ENCODE measurements around the gene FEZ2.

The FEZ2 gene

DNA sequence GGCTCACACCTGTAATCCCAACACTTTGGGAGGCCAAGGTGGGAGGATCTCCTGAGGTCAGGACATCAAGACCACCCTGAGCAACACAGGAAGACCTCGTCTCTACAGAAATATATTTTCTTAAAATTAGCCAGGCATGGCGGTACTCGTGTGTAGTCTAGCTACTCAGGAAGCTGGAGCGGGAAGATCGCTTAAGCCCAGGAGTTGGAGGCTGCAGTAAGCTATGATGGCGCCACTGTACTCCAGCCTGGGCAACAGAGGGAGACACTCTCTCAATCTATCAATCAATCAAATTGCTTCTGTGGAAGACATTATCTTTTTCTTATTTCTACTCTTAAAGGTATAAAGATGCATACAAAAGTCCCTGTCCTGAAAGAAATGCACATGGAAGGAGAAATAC, 11.3 kb downstream of the FEZ2 start:
- no peak for DNase-seq

DNA sequence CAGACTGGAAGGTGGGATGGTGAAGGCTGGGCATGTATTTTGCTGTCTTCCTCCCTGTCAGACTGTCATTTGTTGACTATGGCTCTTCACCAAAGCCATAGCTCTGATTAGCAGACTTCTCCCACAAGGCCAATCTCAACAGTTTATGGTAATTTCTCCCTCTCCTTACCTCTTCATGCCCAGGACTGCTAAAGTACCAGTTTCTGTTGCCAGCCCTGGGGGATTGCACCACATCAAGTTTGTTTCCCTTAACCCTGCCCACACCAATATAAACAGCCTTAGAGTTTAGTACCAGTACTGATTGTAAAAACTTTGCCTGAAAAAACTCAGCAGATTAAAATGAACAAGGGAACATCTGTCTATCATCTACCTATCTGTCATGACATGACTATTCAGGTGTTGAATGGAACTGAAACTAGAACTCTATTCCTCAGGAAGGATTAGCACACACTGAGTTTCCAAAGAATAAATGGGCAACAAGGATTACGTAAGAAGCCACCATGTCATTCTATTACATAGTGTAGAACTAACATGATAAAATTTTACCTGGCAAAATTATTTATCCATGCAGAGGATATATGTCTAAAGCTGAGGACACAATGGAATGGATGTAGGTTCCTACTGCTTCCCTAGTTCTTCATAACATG, 13.7 kb downstream of the FEZ2 start:
- DNase-seq, result no peak

DNA sequence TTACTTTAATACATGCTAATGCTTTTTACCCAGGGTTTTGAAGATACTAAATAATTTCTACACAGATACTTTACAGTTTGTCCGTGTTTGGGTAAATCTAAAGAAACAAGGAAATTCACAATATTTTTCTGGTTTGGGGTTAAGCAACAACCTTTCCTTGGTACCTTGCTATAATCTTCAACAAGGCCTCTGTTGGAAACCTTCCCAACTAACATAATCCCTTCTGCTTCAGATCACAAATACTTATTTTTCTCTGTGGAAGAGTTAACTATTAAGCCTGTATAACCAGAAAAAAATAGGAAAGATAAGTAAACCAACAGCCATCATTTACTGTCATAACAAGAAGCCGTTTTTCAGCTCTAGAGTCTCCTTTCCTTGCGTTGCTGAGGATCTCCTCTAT, 15.0 kb downstream of the FEZ2 start:
- no peak for DNase-seq

DNA sequence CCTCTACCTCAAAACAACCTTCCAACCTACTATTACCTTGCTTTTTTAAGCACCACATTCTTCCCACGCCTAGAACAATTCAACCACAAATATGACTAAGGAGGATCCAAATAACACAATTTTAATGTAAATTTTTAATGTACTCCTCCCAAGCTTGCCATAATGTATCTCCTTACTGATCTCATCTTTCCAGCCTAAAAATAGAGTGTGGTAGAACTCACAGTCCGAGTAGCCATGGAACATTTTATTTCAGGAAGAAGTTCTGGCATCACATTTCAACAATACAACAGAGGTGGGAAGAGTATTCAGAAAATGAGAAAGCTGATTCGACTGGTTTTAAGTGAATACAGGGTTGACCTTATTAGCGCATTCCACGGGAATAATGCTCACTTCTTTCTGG, 15.4 kb downstream of the FEZ2 start:
- DNase-seq, result no peak

- no peak for DNase-seq
Observed at GRCh38 chr2:36579297-36579664, 18.7 kb downstream of the FEZ2 start.

GRCh38 chr2:36578343-36579296, 19.3 kb downstream of the FEZ2 start:
- no peak for DNase-seq

GRCh38 chr2:36577884-36578283, 20.1 kb downstream of the FEZ2 start:
- no peak for DNase-seq

GRCh38 chr2:36574560-36574959, 23.4 kb downstream of the FEZ2 start:
- no peak for DNase-seq

- no peak for DNase-seq
Observed at GRCh38 chr2:36573165-36573564, 24.8 kb downstream of the FEZ2 start.

- no peak for DNase-seq
Observed at GRCh38 chr2:36572719-36573059, 25.3 kb downstream of the FEZ2 start.

DNA sequence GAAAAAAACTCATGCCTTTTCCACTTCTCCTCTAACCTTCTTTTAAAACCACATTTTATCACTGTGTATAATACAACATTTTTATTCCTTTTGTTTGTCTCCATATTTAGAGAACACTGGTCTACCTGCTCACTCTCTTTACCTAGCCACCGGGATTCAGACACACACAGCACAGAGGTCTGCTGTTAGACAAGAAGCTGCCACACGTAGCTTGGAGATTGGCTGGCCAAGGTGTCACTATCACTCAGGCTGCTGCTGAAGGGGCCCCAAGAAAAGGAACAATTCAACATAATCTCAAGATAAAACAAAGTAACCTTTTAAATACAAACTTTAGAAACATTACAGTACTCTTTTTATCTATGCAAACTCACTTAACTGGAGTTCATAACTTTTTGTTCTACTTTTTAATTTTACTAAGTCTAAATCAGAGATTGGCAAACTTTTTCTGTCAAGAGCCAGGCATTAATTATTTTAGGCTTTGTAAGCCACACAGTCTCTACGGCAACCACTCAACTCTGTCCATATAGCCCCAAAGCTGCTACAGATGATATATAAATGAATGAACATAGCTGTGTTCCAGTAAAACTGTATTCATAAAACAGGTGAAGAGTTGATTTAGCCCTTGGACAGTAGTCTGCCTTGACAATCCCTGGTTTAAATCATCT, 25.8 kb downstream of the FEZ2 start:
- no peak for DNase-seq

DNA sequence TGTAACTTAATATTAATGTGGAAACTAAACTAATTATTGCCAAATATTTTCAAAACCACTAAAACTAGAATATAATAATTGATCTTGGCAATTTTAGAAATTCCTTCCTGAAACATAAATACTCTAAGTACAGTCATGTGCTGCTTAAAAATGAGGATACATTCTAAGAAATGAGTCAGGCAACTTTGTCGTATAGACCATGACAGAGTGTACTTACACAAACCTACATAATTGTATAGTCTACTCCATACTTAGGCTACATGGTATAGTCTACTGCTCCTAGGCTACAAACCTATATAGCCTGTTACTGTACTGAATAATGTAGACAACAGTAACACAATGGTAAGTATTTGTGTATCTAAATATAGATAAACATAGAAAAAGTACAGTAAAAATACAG, 27.6 kb downstream of the FEZ2 start:
- no peak for DNase-seq

DNA sequence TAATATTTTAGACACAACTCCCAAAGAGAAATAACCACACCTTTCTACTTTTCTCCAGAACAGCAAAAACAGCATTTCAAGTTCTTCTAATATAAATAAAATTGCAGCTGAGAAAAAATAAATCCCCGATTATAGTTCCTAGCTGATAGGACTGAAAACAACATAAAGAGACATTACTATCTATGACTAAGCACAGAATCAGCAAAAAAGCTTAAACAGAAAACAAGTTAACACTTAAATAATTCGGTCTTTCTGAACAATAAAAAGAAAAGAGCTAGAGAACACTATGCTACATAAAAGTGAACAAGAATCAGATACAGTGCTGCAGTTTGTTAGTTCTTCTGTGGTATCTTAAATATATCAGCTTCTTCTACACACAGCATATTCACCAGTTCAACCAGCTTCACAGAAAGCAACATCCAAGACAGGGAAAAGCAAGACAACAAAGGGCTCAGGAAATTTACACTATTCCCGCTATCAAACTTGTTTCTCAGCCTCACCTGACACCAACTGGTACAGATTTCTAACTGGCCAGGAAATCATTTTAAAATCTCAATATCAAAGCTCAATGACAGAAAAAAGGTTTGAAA, 28.6 kb downstream of the FEZ2 start:
- DNase-seq, result no peak

GRCh38 chr2:36568516-36569246, 29.3 kb downstream of the FEZ2 start:
- no peak for DNase-seq

GRCh38 chr2:36567711-36568408, 30.1 kb downstream of the FEZ2 start:
- DNase-seq, result no peak

DNA sequence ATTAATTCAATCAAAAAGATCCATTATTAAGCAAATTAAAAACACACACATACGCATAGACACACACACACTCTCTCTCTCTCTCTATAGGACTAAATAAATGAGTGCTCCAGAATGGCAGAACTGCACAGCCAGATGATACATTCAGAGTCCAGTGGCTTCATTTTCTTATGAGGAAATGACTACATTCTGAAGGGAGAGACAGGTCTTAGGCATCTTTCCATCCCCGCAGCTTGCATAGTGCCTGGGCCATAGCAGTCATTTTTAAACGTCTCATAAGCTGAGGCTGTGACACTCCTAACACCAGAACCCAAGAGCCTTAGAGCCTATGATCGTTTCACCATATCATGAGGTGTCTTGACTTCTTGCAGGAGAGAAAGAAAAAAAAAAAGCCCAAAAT, 31.1 kb downstream of the FEZ2 start:
- no peak for DNase-seq

DNA sequence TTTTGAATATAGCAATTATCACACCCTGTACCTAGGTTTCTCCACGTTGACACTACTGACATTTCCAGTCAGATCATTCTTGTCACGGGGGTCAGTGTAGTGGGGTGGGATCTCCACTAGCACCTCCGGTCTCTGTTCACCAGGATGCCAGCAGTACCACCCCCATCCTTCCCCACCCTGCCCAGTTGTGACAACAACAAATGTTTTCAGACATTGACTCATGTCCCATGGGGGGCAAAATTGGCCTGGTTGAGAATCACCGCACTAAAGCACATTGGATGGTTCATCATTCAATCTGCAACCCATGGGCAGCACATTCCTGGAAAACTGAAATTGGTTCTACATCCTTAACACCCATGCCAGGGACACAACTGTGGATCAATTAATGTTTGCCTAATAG, 32.3 kb downstream of the FEZ2 start:
- DNase-seq, result no peak

- no peak for DNase-seq
Observed at GRCh38 chr2:36564377-36564930, 33.5 kb downstream of the FEZ2 start.

DNA sequence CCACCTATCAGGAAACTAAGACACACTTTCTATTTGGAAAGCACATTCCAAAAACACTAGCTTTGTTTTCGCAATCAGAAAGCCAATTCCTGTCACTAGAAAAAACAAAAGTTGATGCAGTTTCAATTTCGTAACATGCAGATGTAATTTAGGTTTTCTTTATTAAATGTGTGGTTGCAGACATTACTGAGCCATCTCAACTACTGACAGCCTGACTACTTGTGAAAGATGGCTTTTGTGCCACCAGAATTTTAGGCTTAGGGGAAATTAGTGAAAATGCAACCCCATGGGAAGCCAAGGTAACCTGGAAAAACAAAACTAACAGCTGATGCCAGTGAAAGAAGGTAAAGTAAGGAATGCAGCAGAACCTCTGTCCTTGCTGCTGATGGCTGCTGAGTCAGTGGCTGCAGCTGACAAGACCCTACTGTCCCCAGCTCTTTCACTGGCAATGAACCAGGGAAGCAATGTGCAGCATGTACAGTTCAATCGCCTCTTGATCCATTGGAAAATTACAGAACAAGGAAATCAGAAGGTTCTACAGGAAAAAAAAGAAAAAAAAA, 34.9 kb downstream of the FEZ2 start:
- DNase-seq, result no peak

DNA sequence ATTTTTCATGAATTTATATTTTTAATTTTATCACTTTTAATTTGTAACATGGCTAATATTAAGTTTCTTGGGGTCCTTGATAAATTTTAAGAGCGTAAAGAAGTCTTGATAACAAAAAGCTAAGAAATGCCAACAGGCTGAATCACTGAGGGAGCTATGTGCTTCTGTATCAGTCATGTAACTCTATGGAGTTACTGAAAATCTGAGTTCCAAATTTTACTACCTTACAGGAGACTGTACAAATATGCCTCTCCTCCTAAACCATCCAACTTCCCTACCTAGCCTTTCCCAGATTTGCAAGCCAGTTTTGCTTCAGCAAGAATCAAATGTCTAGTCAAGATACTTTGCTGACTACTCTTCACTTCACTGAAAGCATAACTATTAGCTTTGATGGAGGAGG, 35.7 kb downstream of the FEZ2 start:
- DNase-seq, result no peak

DNA sequence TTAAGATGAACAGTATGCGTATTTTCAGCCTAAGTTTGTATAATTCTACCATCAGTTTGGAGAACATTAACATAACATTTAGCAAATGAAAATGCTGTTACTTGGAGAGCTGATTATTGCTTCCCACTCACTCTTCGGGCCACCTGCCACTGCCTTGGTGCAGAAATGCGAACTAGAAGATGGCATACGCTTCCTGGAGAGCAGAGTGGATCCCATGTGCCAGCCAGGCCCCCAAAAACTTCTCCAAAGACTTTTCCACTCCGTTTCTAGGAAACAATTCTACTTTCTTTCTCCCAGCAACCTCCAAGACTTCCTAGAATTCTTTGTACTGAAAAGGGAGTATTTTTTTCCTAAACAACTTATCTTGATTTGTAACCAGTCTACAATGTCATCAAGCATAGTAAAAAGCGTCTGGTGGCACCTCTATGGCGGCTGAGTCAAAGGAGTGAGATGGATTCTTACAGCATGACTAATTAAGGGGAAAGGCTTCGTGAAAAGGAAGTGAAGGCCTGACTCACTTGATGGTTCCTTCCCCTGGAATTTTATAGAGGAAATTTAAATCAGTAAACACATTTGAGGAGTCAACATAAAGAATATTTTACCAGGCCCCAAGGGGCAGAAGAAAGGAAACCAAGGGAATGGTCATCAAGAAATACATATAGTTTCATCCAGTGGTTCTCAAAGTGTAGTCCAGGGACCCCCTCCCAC, 36.6 kb downstream of the FEZ2 start:
- no peak for DNase-seq

Data from right forelimb (tissue), 1 donor.